ENCODE results near the gene RYR2. TPM values are rescaled to one million over a fixed set of nuclear protein-coding genes. Genes with fewer than 3 reads are reported as not detected.

Gene RYR2
- polyA plus RNA-seq, 1 experiment: not detected

GRCh38 chr1:237206065-237206414 is 164.1 kb downstream of the RYR2 start:
- no peak for DNase-seq (ENCODE audit: low read depth)
- Histone ChIP-seq H3K36me3 (ENCODE audit: control insufficient read depth, insufficient read depth, low read length) (no peaks in the 10 kb centered on the region), H3K4me3 (ENCODE audit: low read depth, low read length) (no peak overlapping the region), H3K27me3 (ENCODE audit: control insufficient read depth, insufficient read depth, low read length) (no peaks in the 10 kb centered on the region)
- CTCF ChIA-PET: no interaction called here
- TF ChIP-seq CTCF (IDR thresholded peaks at IDR 0.05; ENCODE audit: insufficient read depth, low read depth, low read length): no peak
- POLR2A ChIA-PET: no interaction called here

- Histone ChIP-seq H3K4me3 (ENCODE audit: low read depth, low read length) (no peak overlapping the region), H3K27me3 (ENCODE audit: control insufficient read depth, insufficient read depth, low read length) (no peaks in the 10 kb centered on the region), H3K36me3 (ENCODE audit: control insufficient read depth, insufficient read depth, low read length) (no peaks in the 10 kb centered on the region)
- ChIA-PET CTCF (no interaction called here), POLR2A (no interaction called here)
- no peak for DNase-seq (ENCODE audit: low read depth)
- TF ChIP-seq CTCF (IDR thresholded peaks at IDR 0.05; ENCODE audit: insufficient read depth, low read depth, low read length): no peak
Measured at GRCh38 chr1:237211031-237211430, 169.0 kb downstream of the RYR2 start.

GRCh38 chr1:237211540-237211939 is 169.6 kb downstream of the RYR2 start:
- no peak overlapping the region for H3K4me3 ChIP-seq (ENCODE audit: low read depth, low read length)
- POLR2A ChIA-PET: no interaction called here
- H3K27me3 ChIP-seq (ENCODE audit: control insufficient read depth, insufficient read depth, low read length): no peaks in the 10 kb centered on the region
- CTCF ChIA-PET: no interaction called here
- no peak for TF ChIP-seq CTCF (IDR thresholded peaks at IDR 0.05; ENCODE audit: insufficient read depth, low read depth, low read length)
- no peaks in the 10 kb centered on the region for H3K36me3 ChIP-seq (ENCODE audit: control insufficient read depth, insufficient read depth, low read length)
- no peak for DNase-seq (ENCODE audit: low read depth)

GRCh38 chr1:237219751-237220642 is 178.0 kb downstream of the RYR2 start:
- ChIA-PET POLR2A (no interaction called here), CTCF (interaction anchor here (1.1 kb wide), 1 partner anchor 69 kb away, joined by 3 read pairs; no protein-coding TSS in a partner anchor)
- Histone ChIP-seq H3K4me3 (ENCODE audit: low read depth, low read length) (no peak overlapping the region), H3K36me3 (ENCODE audit: control insufficient read depth, insufficient read depth, low read length) (no peaks in the 10 kb centered on the region), H3K27me3 (ENCODE audit: control insufficient read depth, insufficient read depth, low read length) (no peaks in the 10 kb centered on the region)
- no peak for DNase-seq (ENCODE audit: low read depth)
- no peak for TF ChIP-seq CTCF (IDR thresholded peaks at IDR 0.05; ENCODE audit: insufficient read depth, low read depth, low read length)

GRCh38 chr1:237223419-237223818 is 181.4 kb downstream of the RYR2 start:
- POLR2A ChIA-PET: no interaction called here
- no peak for TF ChIP-seq CTCF (IDR thresholded peaks at IDR 0.05; ENCODE audit: insufficient read depth, low read depth, low read length)
- H3K27me3 ChIP-seq (ENCODE audit: control insufficient read depth, insufficient read depth, low read length): no peaks in the 10 kb centered on the region
- CTCF ChIA-PET: no interaction called here
- DNase-seq (ENCODE audit: low read depth): no peak
- no peak overlapping the region for H3K4me3 ChIP-seq (ENCODE audit: low read depth, low read length)
- H3K36me3 ChIP-seq (ENCODE audit: control insufficient read depth, insufficient read depth, low read length): no peaks in the 10 kb centered on the region

Measured in BJ (cell line).